Heart right ventricle (tissue), 16 donors: ENCODE results near the gene SEPTIN10. TPM values are rescaled to one million over a fixed set of nuclear protein-coding genes. Genes with fewer than 3 reads are reported as not detected.

ENCODE experiments used
- ATAC-seq, 8 donors: fragments of 200-7000 bp; cut with Tn5 transposase; one replicate each; pipeline ENCODE4 v1.9.1; 2020; ENCODE audit warnings: mild to moderate bottlenecking in 8 of 8, moderate library complexity in 8 of 8, moderate number of reproducible peaks in 1 of 8
- DNase-seq, 2 donors: peaks; one replicate each; pipeline ENCODE4 v3.0.0-alpha.2; 2020
- H3K27ac ChIP-seq, 10 donors: fragments of 200-600 bp; sonication (generic) in 2 of 10; one replicate each; pipeline versions ENCODE4 v1.5.0 to v1.8.0; 2020 to 2022; ENCODE audit warnings: mild to moderate bottlenecking in 3 of 10
- H3K27me3 ChIP-seq, 7 donors: fragments of 200-600 bp; one replicate each; pipeline ENCODE4 v1.8.0; 2021 to 2022; ENCODE audit warnings: mild to moderate bottlenecking in 2 of 7
- H3K36me3 ChIP-seq, 9 donors: fragments of 200-600 bp; sonication (generic) in 1 of 9; one replicate each; pipeline versions ENCODE4 v1.5.0 to v1.8.0; 2020 to 2022; ENCODE audit warnings: mild to moderate bottlenecking in 2 of 9
- H3K4me1 ChIP-seq, 9 donors: fragments of 200-600 bp; sonication (generic) in 1 of 9; one replicate each; pipeline versions ENCODE4 v1.5.0 to v1.8.0; 2020 to 2022; ENCODE audit warnings: mild to moderate bottlenecking in 4 of 9
- H3K4me3 ChIP-seq, 10 donors: fragments of 200-600 bp; sonication (generic) in 2 of 10; one replicate each; pipeline versions ENCODE4 v1.5.0 to v1.8.0; 2020 to 2022; ENCODE audit warnings: mild to moderate bottlenecking in 7 of 10, moderate library complexity in 2 of 10
- H3K9me3 ChIP-seq, 11 donors: fragments of 200-600 bp in 10 of 11; sonication (generic) in 2 of 11; one replicate each; pipeline versions ENCODE4 v1.5.0 to v1.8.0; 2013 to 2022; ENCODE audit warnings: mild to moderate bottlenecking in 2 of 11, control low read depth in 1 of 11, moderate library complexity in 1 of 11
- CTCF ChIP-seq, 9 donors: fragments of 200-600 bp; sonication (generic) in 2 of 9; IDR thresholded peaks; one replicate each; pipeline versions ENCODE4 v1.5.0 to v1.8.0; 2021 to 2022; ENCODE audit warnings: antibody characterized with exemption in 9 of 9, mild to moderate bottlenecking in 5 of 9, moderate library complexity in 1 of 9
- WGBS, 2 donors: extraction: QIAGEN DNeasy Blood & Tissue Kit; methylation state at CpG; one replicate each; pipeline ENCODE4 v1.1.7; 2013; ENCODE audit warnings: inconsistent platforms in 1 of 2; 5-methylcytosine and 5-hydroxymethylcytosine counted together
- intact Hi-C, 10 donors: fragments of 100-400 bp; cut with DNase I; formaldehyde crosslinking; loops; one replicate each; pipeline versions ENCODE4 v1.11.1 to v1.14.2; 2022
- polyA plus RNA-seq, 2 donors: library from polyadenylated mRNA; stranded (reverse); fragments of 200-250 nt; gene quantifications; one replicate each; pipeline ENCODE4 v1.2.3, GENCODE V29; 2013
- total RNA-seq, 10 donors: library from RNA; stranded (reverse); fragmentation: NEBNext Ultra II Directional in 3 of 10; extraction: Animal tissue kit (Norgen Biotek cat#: 25700) in 3 of 10; gene quantifications; one replicate each; pipeline versions ENCODE4 v1.2.1 to v1.2.4, GENCODE V29; 2021 to 2023
- donor health status: Arrhythmogenic right ventricular cardiomyopathy.
- donor health status: ischemic (EF 13 %, LVEDD 7.1; RV severe dilation, severe dysfunction).
- donor health status: healthy with polysubstance abuse.
- donor health status: DM: no; HTN: yes; CAD: no.
- donor health status: DM: no; HTN: no; CAD: no.
- donor health status: ischemic (EF 25% LVEDD 6.9; RV normal size, moderate dysfunction).
- donor health status: ischemic (EF 25% LVEDD 5.7; RV mildly dilated, moderate dysfunction).
- donor health status: healthy.
- donor health status: DM: yes; HTN: yes; CAD: no.
- donor health status: Ischemic cardiomyopathy.
- donor health status: ischemic (EF 35%, LVEDD 5.7; RV mildly dilated, moderate dysfunction).
- donor health status: nonischemic (EF 11% LVEDD 7.7; RV severe dilation, severe dysfunction).
- donor health status: DM: yes; HTN: yes; CAD: no.
- donor health status: PGD.
- donor health status: ischemic (EF 29% LVEDD 5.4; RV normal size, mild dysfunction).
- donor health status: nonischemic (EF 23%, LVEDD 6.1; RV moderate dilation, normal function).

Gene SEPTIN10
- total and polyA plus RNA-seq, 12 donors = 20.9 to 61.0 (median 50.1) TPM

GRCh38 chr2:109523536-109524361, 90.0 kb downstream of the SEPTIN10 start:
- Histone ChIP-seq H3K9me3 (no peaks in the 10 kb centered on the region), H3K27me3 (peaks cover 0 to 5% (median 0%) of the 10 kb centered on the region in 7 donors), H3K4me1 (no peaks in the 10 kb centered on the region), H3K4me3 (no peak overlapping the region), H3K27ac (no peak overlapping the region), H3K36me3 (no peaks in the 10 kb centered on the region)
- TF ChIP-seq CTCF (IDR thresholded peaks at IDR 0.05) = no peak
- WGBS, 2 donors = 84 to 88% methylated on average over 13 of the region's 13 CpGs
- DNase-seq (no peak), ATAC-seq (no peak)
- intact Hi-C loops = no loop called here

- Histone ChIP-seq H3K4me1 (no peaks in the 10 kb centered on the region), H3K9me3 (no peaks in the 10 kb centered on the region), H3K4me3 (no peak overlapping the region), H3K36me3 (no peaks in the 10 kb centered on the region), H3K27me3 (peaks cover 0 to 5% (median 0%) of the 10 kb centered on the region in 7 donors), H3K27ac (no peak overlapping the region)
- TF ChIP-seq CTCF (IDR thresholded peaks at IDR 0.05) = no peak
- ATAC-seq (no peak), DNase-seq (no peak)
- intact Hi-C loops = no loop called here
- 81 to 82% methylated on average over 6 of the region's 6 CpGs for WGBS, 2 donors
These were observed 90.6 kb downstream of the SEPTIN10 start for GRCh38 chr2:109523121-109523520.

- Histone ChIP-seq H3K27me3 (no peaks in the 10 kb centered on the region), H3K4me3 (no peak overlapping the region), H3K9me3 (no peaks in the 10 kb centered on the region), H3K4me1 (no peaks in the 10 kb centered on the region), H3K36me3 (no peaks in the 10 kb centered on the region), H3K27ac (no peak overlapping the region)
- no peak for TF ChIP-seq CTCF (IDR thresholded peaks at IDR 0.05)
- WGBS, 2 donors = 93 to 94% methylated on average over 7 of the region's 7 CpGs
- DNase-seq = no peak
- intact Hi-C loops = no loop called here
- no peak for ATAC-seq
These were observed 91.7 kb downstream of the SEPTIN10 start for GRCh38 chr2:109522063-109522374.

GRCh38 chr2:109521233-109522062, 92.3 kb downstream of the SEPTIN10 start:
- DNase-seq (no peak), ATAC-seq (peak in 1 of 8 donors; percentile 24)
- Histone ChIP-seq H3K27me3 (no peaks in the 10 kb centered on the region), H3K9me3 (no peaks in the 10 kb centered on the region), H3K4me3 (no peak overlapping the region), H3K36me3 (no peaks in the 10 kb centered on the region), H3K27ac (no peak overlapping the region), H3K4me1 (no peaks in the 10 kb centered on the region)
- intact Hi-C loops = no loop called here
- TF ChIP-seq CTCF (IDR thresholded peaks at IDR 0.05) = no peak
- 63 to 67% methylated on average over 20 of the region's 20 CpGs for WGBS, 2 donors
